ENCODE measurements around the gene CPVL.

Gene CPVL

GRCh38 chr7:29080803-29081202 is 65.5 kb downstream of the CPVL start:
- H3K4me3 Mint-ChIP-seq: no peak overlapping the region
- H3K36me3 Mint-ChIP-seq (ENCODE audit: low read depth): no peaks in the 10 kb centered on the region
- H3K9me3 Mint-ChIP-seq: no peaks in the 10 kb centered on the region
- peak overlapping the region; percentile 2 to 72 (median 54) for H3K27ac Mint-ChIP-seq
- peaks cover 55% of the 10 kb centered on the region for H3K4me1 Mint-ChIP-seq
- peaks cover 8% of the 10 kb centered on the region for H3K27me3 Mint-ChIP-seq (ENCODE audit: low read depth)
- TF ChIP-seq CTCF (IDR thresholded peaks at IDR 0.05; ENCODE audit: unreplicated experiment in 3 of 3): no peak

GRCh38 chr7:29078311-29079260 is 67.8 kb downstream of the CPVL start:
- Mint-ChIP-seq H3K9me3 (no peaks in the 10 kb centered on the region), H3K27me3 (ENCODE audit: low read depth) (peaks cover 5% of the 10 kb centered on the region), H3K36me3 (ENCODE audit: low read depth) (no peaks in the 10 kb centered on the region), H3K4me1 (peaks cover 46% of the 10 kb centered on the region), H3K4me3 (no peak overlapping the region), H3K27ac (peak overlapping the region; percentile 45 to 68 (median 56))
- no peak for TF ChIP-seq CTCF (IDR thresholded peaks at IDR 0.05; ENCODE audit: unreplicated experiment in 3 of 3)

GRCh38 chr7:29077854-29078253 is 68.5 kb downstream of the CPVL start:
- Mint-ChIP-seq H3K36me3 (ENCODE audit: low read depth) (no peaks in the 10 kb centered on the region), H3K27ac (peak overlapping the region in 1 of 3 experiments; percentile 68), H3K4me1 (peaks cover 51% of the 10 kb centered on the region), H3K4me3 (no peak overlapping the region), H3K9me3 (no peaks in the 10 kb centered on the region), H3K27me3 (ENCODE audit: low read depth) (no peaks in the 10 kb centered on the region)
- TF ChIP-seq CTCF (IDR thresholded peaks at IDR 0.05; ENCODE audit: unreplicated experiment in 3 of 3): no peak

GRCh38 chr7:29077176-29077575 is 69.2 kb downstream of the CPVL start:
- TF ChIP-seq CTCF (IDR thresholded peaks at IDR 0.05; ENCODE audit: unreplicated experiment in 3 of 3): no peak
- peaks cover 56% of the 10 kb centered on the region for H3K4me1 Mint-ChIP-seq
- H3K9me3 Mint-ChIP-seq: no peaks in the 10 kb centered on the region
- no peak overlapping the region for H3K4me3 Mint-ChIP-seq
- H3K36me3 Mint-ChIP-seq (ENCODE audit: low read depth): no peaks in the 10 kb centered on the region
- peak overlapping the region; percentile 37 to 82 (median 59) for H3K27ac Mint-ChIP-seq
- no peaks in the 10 kb centered on the region for H3K27me3 Mint-ChIP-seq (ENCODE audit: low read depth)

GRCh38 chr7:29076631-29077030 is 69.7 kb downstream of the CPVL start:
- Mint-ChIP-seq H3K9me3 (no peaks in the 10 kb centered on the region), H3K4me1 (peaks cover 57% of the 10 kb centered on the region), H3K36me3 (ENCODE audit: low read depth) (no peaks in the 10 kb centered on the region), H3K4me3 (no peak overlapping the region), H3K27me3 (ENCODE audit: low read depth) (no peaks in the 10 kb centered on the region), H3K27ac (peak overlapping the region; percentile 37 to 82 (median 46))
- TF ChIP-seq CTCF (IDR thresholded peaks at IDR 0.05; ENCODE audit: unreplicated experiment in 3 of 3): no peak

DNA sequence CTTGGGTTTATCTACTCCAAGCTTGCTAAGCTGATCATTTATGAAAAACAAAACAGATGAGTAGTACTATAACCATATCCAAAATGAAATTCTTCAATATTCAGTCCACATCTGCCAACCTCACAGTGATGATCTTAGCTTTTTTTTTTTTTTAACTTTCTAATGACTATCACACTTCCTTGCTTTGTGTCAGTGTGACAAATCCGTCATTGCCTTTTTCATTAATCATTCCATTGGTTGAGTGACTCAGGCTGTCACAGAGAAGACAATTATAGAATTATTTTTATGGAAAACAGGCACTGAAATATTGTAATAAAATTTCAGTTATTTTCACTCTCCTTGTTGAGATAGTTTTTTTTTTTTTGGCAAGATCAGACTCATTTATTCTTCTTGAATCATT is 70.7 kb downstream of the CPVL start:
- no peaks in the 10 kb centered on the region for H3K36me3 Mint-ChIP-seq (ENCODE audit: low read depth)
- H3K4me3 Mint-ChIP-seq: no peak overlapping the region
- H3K27me3 Mint-ChIP-seq (ENCODE audit: low read depth): no peaks in the 10 kb centered on the region
- no peak for TF ChIP-seq CTCF (IDR thresholded peaks at IDR 0.05; ENCODE audit: unreplicated experiment in 3 of 3)
- H3K4me1 Mint-ChIP-seq: peaks cover 57% of the 10 kb centered on the region
- H3K9me3 Mint-ChIP-seq: no peaks in the 10 kb centered on the region
- no peak overlapping the region for H3K27ac Mint-ChIP-seq

Data from nephron (organoid).